Measurements from ENCODE around the gene SERPINF2.
"Not testable (repeated sequence)": the region's sequence is repeated elsewhere in the genome, so short reads cannot be mapped to it uniquely, and the experiment has no call there.

SERPINF2 gene

DNA sequence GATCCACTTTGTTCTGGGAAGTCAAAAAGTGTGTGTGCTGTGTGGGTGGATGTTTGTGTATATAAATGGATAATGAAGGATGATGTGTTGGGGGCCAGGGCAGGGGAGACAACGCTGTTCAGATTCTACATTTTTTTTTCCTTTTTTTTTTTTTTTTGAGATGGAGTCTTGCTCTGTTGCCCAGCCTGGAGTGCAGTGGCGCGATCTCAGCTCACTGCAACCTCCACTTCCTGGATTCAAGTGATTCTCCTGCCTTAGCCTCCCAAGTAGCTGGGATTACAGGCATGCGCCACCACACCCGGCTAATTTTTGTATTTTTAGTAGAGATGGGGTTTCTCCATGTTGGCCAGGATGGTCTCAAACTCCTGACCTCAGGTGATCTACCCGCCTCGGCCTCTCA lies 22.0 kb downstream of the SERPINF2 start:
- DNase-seq = not testable (repeated sequence)

DNA sequence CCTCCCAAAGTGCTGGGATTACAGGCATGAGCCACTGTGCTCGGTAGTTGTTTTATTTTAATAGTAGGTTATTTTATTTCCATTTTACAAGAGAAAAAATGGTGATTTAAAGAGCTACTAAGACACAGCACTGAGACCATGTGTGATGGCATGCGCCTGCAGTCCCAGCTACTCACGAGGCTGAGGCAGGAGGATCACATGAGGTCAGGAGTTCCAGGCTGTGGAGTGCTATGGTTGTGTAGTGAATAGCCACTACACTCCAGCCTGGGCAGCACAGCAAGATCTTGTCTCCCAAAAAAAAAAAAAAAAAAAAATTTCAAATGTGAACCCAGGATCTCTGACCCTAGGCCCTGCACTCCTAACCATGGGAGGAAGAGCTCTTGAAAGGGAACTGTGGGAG lies 22.9 kb downstream of the SERPINF2 start:
- DNase-seq = no peak

- DNase-seq = no peak
These were observed 23.9 kb downstream of the SERPINF2 start for GRCh38 chr17:1766382-1767135.

DNA sequence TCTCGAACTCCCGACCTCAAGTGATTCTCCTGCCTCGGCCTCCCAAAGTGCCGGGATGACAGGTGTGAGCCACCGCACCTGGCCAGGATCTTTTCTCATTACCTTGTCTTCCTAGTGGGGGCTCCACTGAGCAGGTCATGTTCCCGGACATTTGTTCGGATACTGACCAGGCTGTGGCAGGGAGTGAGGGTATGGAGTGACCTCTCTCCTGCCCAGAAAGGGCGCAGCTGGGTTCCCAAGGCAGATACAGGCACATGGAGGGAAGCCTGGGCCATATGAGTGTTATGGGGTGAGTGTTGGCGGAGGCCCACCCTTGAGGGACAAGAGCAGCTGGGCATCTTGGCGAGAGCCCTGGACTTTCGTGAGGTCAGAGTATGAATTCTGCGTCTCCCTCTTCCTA lies 24.7 kb downstream of the SERPINF2 start:
- DNase-seq = no peak

GRCh38 chr17:1769822-1770477 lies 27.3 kb downstream of the SERPINF2 start:
- DNase-seq = no peak

DNA sequence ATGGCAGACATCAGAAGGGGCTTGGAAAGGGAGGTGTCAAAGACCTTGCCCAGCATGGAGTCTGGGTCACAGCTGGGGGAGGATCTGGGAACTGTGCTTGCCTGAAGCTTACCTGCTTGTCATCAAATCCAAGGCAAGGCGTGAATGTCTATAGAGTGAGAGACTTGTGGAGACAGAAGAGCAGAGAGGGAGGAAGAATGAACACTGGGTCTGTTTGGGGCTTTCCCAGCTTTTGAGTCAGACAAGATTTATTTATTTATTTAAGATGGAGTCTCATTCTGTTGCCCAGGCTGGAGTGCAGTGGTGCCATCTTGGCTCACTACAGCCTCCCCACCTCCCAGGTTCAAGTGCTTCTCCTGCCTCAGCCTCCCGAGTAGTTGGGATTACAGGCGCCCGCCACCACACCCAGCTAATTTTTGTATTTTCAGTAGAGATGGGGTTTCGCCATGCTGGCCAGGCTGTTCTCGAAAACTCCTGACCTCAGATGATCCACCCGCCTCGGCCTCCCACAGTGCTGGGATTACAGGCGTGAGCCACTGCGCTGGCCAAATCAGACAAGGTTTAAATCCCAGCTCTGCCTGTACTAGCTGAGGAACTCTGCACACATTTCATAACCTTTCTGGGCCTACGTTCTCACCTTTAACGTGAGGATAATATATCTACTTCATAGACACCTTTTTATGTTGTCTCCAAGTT lies 30.5 kb downstream of the SERPINF2 start:
- not testable (repeated sequence) for DNase-seq

DNA sequence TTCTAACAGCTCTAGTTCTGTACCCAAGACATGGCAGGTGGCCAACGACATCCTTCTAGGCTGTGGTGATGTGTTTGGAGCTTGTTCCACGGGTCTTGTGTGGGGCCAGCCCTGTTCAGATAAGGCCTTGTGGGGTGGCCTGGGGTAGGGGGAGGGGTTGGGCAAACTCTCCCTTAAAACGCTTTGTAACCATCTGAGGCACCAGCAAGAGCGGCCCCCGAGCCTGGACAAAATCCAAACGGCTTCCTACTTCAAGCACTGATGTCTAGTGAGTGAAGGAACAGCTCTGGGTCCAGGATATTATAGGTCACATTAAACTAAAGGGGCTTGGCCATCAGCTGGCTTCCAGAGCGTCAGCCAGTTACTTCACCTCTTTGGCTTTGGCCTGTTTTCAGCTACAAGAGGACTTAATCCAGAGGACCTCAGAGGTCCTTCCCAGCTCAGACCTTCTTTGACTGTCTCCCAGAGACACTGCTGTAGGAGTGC lies 31.1 kb downstream of the SERPINF2 start:
- DNase-seq = no peak

- DNase-seq = no peak
These were observed 31.9 kb downstream of the SERPINF2 start for GRCh38 chr17:1774390-1775176.

DNA sequence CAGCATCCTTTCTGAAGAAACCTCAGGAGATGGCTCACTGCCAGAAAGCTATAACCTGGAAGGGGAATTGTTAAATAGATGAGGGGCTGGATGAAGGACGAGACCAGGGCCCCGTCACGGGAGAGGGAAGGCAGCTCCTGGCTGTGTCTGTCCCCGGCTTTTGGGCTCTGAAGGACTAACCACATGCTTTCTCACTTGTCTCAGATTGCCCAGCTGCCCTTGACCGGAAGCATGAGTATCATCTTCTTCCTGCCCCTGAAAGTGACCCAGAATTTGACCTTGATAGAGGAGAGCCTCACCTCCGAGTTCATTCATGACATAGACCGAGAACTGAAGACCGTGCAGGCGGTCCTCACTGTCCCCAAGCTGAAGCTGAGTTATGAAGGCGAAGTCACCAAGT lies 33.7 kb downstream of the SERPINF2 start:
- no peak for DNase-seq

DNA sequence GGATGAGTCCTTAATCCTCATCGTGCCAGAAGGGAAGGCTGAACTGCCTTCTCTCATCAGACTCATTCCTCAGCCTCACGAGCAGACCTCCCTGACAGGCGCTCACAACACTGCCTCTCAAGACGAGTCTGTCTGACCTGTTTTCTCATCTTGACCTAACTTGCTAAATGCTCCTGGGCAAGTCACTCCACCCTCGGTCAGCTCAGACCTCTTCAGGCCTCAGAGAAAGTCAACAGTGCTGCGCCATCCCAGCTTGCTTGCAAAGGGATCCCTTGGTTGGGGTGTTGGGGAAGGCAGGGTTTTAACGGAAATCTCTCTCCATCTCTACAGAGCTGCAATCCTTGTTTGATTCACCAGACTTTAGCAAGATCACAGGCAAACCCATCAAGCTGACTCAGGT lies 34.2 kb downstream of the SERPINF2 start:
- no peak for DNase-seq

- no peak for DNase-seq
These were observed 37.0 kb downstream of the SERPINF2 start for GRCh38 chr17:1779571-1780131.

- no peak for DNase-seq
These were observed 39.5 kb downstream of the SERPINF2 start for GRCh38 chr17:1782171-1782567.

DNA sequence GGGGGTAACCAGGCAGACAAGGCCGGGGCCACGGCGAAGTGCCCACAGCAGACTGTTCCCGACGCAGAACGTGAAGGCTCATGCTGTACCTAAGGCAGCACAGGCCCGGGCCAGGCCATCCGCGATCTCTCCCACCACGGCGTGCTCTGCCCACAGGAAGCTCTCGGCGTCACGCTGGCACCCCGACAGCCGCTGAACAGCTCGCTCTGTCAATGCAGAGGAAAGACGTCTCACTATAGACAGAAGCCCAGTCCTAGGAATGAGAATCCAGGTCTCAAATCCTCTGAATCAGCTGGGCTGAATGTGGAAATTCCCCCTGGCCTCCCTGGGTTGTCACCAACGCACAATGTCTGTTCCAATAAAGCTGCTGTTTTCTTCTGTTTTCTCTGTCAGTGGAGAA lies 40.6 kb downstream of the SERPINF2 start:
- no peak for DNase-seq

- peak; percentile 29 for DNase-seq
These were observed 41.4 kb downstream of the SERPINF2 start for GRCh38 chr17:1783834-1784611.

GRCh38 chr17:1785930-1786329 lies 43.3 kb downstream of the SERPINF2 start:
- DNase-seq = no peak

DNA sequence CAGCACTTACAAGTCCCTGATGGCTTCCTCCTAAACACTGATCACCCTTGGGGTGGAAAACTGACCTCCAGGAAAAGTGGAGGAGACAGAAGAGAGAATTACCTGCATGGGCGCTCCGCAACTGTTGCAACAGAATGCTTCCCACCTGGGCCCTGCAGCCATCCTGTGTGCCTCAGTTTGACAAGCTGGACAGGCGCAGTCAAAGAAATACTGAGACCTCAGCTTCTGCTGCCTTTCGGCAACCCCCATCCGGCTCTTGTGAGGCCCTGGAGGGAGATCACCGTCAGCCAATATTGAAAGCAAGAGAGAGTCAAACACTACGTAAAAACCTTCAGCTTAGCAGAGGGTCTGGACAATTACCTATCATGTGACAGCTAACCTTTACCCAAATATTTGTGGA lies 44.0 kb downstream of the SERPINF2 start:
- DNase-seq = no peak

GRCh38 chr17:1787301-1787902 lies 44.7 kb downstream of the SERPINF2 start:
- no peak for DNase-seq

GRCh38 chr17:1789936-1790335 lies 47.3 kb downstream of the SERPINF2 start:
- no peak for DNase-seq

GRCh38 chr17:1792495-1793446 lies 50.1 kb downstream of the SERPINF2 start:
- no peak for DNase-seq

- DNase-seq = no peak
These were observed 50.8 kb downstream of the SERPINF2 start for GRCh38 chr17:1793447-1793806.
